ENCODE data around the gene CDS1. TPM values are rescaled to one million over a fixed set of nuclear protein-coding genes. Genes with fewer than 3 reads are reported as not detected.

Gene CDS1
- total RNA-seq, 2 donors from 2014 or later = 44.2 to 51.9 TPM

DNA sequence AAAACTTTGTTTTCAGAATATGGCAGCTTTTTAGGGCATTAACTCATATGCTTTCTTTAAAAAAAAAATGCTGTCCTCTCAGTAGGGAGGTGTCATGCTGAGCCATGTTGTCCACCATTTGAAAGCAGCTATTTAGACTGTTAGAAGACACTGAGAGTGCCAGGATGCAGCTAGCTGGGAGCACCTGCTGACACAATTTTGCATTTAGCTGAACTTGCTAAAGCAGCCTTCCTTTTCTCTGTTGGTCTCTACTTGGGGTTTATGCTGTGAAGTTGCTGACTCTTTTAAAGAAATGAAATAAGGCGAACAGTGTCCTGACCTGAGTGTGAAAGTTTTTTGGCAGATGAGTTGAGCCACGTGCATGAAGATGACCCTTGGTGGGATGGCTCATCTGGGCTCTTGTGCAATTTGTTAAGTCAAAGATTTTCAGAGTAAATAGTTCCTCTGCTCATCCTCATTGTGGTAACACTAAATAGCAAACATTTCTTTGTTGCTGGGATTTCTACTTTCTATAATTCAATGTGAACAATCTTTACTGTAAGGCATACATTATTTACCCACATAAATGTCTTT is 64.5 kb downstream of the CDS1 start:
- DNase-seq = no peak
- Histone ChIP-seq H3K4me3 (no peak overlapping the region), H3K9me3 (no peaks in the 10 kb centered on the region), H3K27ac (no peak overlapping the region), H3K9ac (ENCODE audit: low read depth in 2 of 2, low read length in 2 of 2) (no peak overlapping the region), H3K4me1 (peaks cover 11% of the 10 kb centered on the region), H3K27me3 (no peaks in the 10 kb centered on the region), H3K36me3 (no peaks in the 10 kb centered on the region)
- no peak for TF ChIP-seq CTCF (IDR thresholded peaks at IDR 0.05)
- intact Hi-C loops (cut with DNase I) = no loop called here

DNA sequence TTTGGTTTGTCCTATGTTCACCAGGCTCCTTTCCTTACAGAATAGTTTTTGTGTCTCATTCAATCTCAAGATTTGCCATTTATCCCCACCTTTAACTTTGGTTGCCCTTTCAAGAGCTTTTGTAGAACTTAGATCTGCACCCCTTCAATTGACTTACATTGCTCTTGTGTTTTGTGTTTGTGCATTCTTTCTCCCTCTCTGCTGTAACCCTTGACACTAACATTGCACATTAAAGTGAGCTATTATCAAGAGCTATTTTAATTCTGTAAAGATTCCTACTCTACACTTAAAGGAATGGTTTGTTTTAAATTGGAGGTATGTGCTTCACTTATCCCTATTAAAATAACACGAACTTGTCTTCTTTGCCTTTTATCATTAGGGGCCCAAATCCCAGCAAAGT is 65.3 kb downstream of the CDS1 start:
- no peak overlapping the region for H3K4me3 ChIP-seq
- DNase-seq = no peak
- H3K9ac ChIP-seq (ENCODE audit: low read depth in 2 of 2, low read length in 2 of 2) = peak overlapping the region in 1 of 2 donors; percentile 15
- H3K9me3 ChIP-seq = no peaks in the 10 kb centered on the region
- H3K4me1 ChIP-seq = peaks cover 11% of the 10 kb centered on the region
- H3K27me3 ChIP-seq = no peaks in the 10 kb centered on the region
- intact Hi-C loops (cut with DNase I) = no loop called here
- TF ChIP-seq CTCF (IDR thresholded peaks at IDR 0.05) = no peak
- H3K36me3 ChIP-seq = no peaks in the 10 kb centered on the region
- H3K27ac ChIP-seq = peak overlapping the region; percentile 68

GRCh38 chr4:84648863-84649647 is 66.1 kb downstream of the CDS1 start:
- TF ChIP-seq CTCF (IDR thresholded peaks at IDR 0.05) = no peak
- no peaks in the 10 kb centered on the region for H3K36me3 ChIP-seq
- peak; percentile 73 for DNase-seq

DNA sequence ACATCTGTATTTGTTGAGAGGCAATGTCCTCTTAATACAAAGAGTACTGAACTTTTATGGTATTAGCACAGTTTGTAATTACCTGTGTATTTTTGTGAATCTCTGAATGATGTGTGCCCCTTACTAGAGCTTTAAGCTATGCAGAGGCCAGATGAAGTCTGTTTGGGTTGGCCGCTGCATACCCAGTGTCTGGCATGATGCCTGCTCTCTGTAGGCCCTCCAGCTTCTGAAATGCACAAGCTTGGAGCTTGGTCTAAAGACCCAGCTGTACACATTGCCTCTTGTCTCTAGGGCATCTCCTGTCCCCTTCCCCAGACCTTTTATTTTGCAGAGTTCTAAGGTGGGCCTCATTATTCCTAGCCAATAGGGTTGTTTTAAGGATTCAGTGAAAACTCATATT is 68.6 kb downstream of the CDS1 start:
- Histone ChIP-seq H3K27me3 (no peaks in the 10 kb centered on the region), H3K9ac (ENCODE audit: low read depth in 2 of 2, low read length in 2 of 2) (no peak overlapping the region), H3K36me3 (no peaks in the 10 kb centered on the region), H3K9me3 (no peaks in the 10 kb centered on the region), H3K4me3 (no peak overlapping the region), H3K27ac (no peak overlapping the region), H3K4me1 (peaks cover 11% of the 10 kb centered on the region)
- no peak for TF ChIP-seq CTCF (IDR thresholded peaks at IDR 0.05)
- intact Hi-C loops (cut with DNase I) = no loop called here
- DNase-seq = no peak

More at GRCh38 chr4:84648863-84649647, 66.1 kb downstream of the CDS1 start:
- Histone ChIP-seq H3K4me3 (no peak overlapping the region), H3K9me3 (no peaks in the 10 kb centered on the region), H3K4me1 (peaks cover 11% of the 10 kb centered on the region), H3K27ac (peak overlapping the region; percentile 68), H3K9ac (ENCODE audit: low read depth in 2 of 2, low read length in 2 of 2) (peak overlapping the region in 1 of 2 donors; percentile 15), H3K27me3 (no peaks in the 10 kb centered on the region)
- intact Hi-C loops (cut with DNase I) = no loop called here

DNA sequence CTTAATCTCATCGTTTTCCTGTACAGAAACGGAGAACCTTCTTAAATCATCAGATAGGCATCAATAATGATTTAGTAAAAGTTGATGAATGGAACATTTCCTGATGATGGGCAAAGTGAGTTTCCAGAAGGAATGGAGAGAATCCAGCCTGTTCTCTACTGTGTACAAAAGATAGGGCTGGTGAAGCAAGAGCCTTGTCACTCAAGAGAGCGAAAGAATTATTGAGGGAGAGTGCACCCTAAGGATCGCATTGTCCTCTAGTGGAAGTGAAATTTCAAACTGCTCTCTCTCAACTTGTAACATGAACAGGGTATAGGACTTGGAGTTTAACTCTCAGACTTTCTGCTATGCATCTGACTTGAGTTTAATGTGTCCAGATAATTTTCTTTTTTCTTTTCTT is 69.6 kb downstream of the CDS1 start:
- H3K4me3 ChIP-seq = no peak overlapping the region
- H3K27ac ChIP-seq = no peak overlapping the region
- no peak for TF ChIP-seq CTCF (IDR thresholded peaks at IDR 0.05)
- H3K9ac ChIP-seq (ENCODE audit: low read depth in 2 of 2, low read length in 2 of 2) = no peak overlapping the region
- no peaks in the 10 kb centered on the region for H3K9me3 ChIP-seq
- peaks cover 7% of the 10 kb centered on the region for H3K4me1 ChIP-seq
- H3K27me3 ChIP-seq = no peaks in the 10 kb centered on the region
- DNase-seq = no peak
- intact Hi-C loops (cut with DNase I) = no loop called here
- no peaks in the 10 kb centered on the region for H3K36me3 ChIP-seq

Measured in colonic mucosa (tissue), 4 donors.